G401.6 (cell line): ENCODE results near the gene SIN3A.
"Not testable (repeated sequence)": the region's sequence is repeated elsewhere in the genome, so short reads cannot be mapped to it uniquely, and the experiment has no call there.

Experiments
- FAIRE-seq: peaks from 2 replicates; lab custom pipeline; 2012; peaks lifted over from hg19 to GRCh38; lab: Jason Lieb, UNC

The SIN3A gene

GRCh38 chr15:75356006-75356405, 95.5 kb downstream of the SIN3A start:
- FAIRE-seq = no peak

- no peak for FAIRE-seq
Measured at GRCh38 chr15:75355369-75355768, 96.1 kb downstream of the SIN3A start.

- FAIRE-seq = no peak
Measured at GRCh38 chr15:75354454-75354853, 97.0 kb downstream of the SIN3A start.

- FAIRE-seq = no peak
Measured at GRCh38 chr15:75353604-75354003, 97.9 kb downstream of the SIN3A start.

- FAIRE-seq = no peak
Measured at GRCh38 chr15:75352186-75353080, 99.1 kb downstream of the SIN3A start.

- FAIRE-seq = no peak
Measured at GRCh38 chr15:75350601-75351361, 100.7 kb downstream of the SIN3A start.

GRCh38 chr15:75349851-75350588, 101.5 kb downstream of the SIN3A start:
- FAIRE-seq = no peak

- not testable (repeated sequence) for FAIRE-seq
Measured at GRCh38 chr15:75349351-75349669, 102.2 kb downstream of the SIN3A start.

- no peak for FAIRE-seq
Measured at GRCh38 chr15:75348562-75349350, 102.7 kb downstream of the SIN3A start.

GRCh38 chr15:75348034-75348561, 103.4 kb downstream of the SIN3A start:
- no peak for FAIRE-seq

GRCh38 chr15:75347222-75348033, 104.1 kb downstream of the SIN3A start:
- no peak for FAIRE-seq

- FAIRE-seq = no peak
Measured at GRCh38 chr15:75346796-75347221, 104.7 kb downstream of the SIN3A start, which contains the start of gene NEIL1. TSS of gene NEIL1 (plus strand) at chr15:75347039. CDS start at chr15:75348906, 1,867 bp downstream.

- FAIRE-seq = peak; percentile 49
Measured at GRCh38 chr15:75343953-75344352, 107.5 kb downstream of the SIN3A start.

GRCh38 chr15:75342221-75342620, 109.3 kb downstream of the SIN3A start:
- FAIRE-seq = no peak

GRCh38 chr15:75339531-75340240, 111.8 kb downstream of the SIN3A start:
- FAIRE-seq = no peak

- no peak for FAIRE-seq
Measured at GRCh38 chr15:75338661-75339240, 112.7 kb downstream of the SIN3A start.

GRCh38 chr15:75335705-75336355, 115.7 kb downstream of the SIN3A start, which contains the start of gene COMMD4:
TSS of gene COMMD4 (plus strand) at chr15:75336063. CDS start at chr15:75336090, 27 bp downstream.
- FAIRE-seq = peak; percentile 96

- no peak for FAIRE-seq
Measured at GRCh38 chr15:75335313-75335704, 116.2 kb downstream of the SIN3A start.
